ENCODE measurements around the gene MCM7.
A peak's percentile ranks its signal among the peaks of the same experiment; 100 is the strongest.

Gene MCM7

GRCh38 chr7:100093054-100093453 lies 8.1 kb downstream of the MCM7 start:
- H3K4me3 ChIP-seq (ENCODE audit: low read depth, low read length): no peak overlapping the region
- no peak for DNase-seq (ENCODE audit: low read depth)
- TF ChIP-seq, protein P1, sequence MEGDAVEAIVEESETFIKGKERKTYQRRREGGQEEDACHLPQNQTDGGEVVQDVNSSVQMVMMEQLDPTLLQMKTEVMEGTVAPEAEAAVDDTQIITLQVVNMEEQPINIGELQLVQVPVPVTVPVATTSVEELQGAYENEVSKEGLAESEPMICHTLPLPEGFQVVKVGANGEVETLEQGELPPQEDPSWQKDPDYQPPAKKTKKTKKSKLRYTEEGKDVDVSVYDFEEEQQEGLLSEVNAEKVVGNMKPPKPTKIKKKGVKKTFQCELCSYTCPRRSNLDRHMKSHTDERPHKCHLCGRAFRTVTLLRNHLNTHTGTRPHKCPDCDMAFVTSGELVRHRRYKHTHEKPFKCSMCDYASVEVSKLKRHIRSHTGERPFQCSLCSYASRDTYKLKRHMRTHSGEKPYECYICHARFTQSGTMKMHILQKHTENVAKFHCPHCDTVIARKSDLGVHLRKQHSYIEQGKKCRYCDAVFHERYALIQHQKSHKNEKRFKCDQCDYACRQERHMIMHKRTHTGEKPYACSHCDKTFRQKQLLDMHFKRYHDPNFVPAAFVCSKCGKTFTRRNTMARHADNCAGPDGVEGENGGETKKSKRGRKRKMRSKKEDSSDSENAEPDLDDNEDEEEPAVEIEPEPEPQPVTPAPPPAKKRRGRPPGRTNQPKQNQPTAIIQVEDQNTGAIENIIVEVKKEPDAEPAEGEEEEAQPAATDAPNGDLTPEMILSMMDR (conservative IDR thresholded peaks at IDR 0.05; ENCODE audit: low read depth, low read length): no peak

GRCh38 chr7:100091411-100092181 lies 9.6 kb downstream of the MCM7 start:
- H3K4me3 ChIP-seq (ENCODE audit: low read depth, low read length): no peak overlapping the region
- no peak for DNase-seq (ENCODE audit: low read depth)
- TF ChIP-seq, protein P1 (conservative IDR thresholded peaks at IDR 0.05; ENCODE audit: low read depth, low read length): peak; percentile 20

- H3K4me3 ChIP-seq (ENCODE audit: low read depth, low read length): no peak overlapping the region
- DNase-seq (ENCODE audit: low read depth): no peak
These were observed 10.4 kb downstream of the MCM7 start for GRCh38 chr7:100090527-100091410.

GRCh38 chr7:100089458-100090196 lies 11.6 kb downstream of the MCM7 start:
- TF ChIP-seq, protein P1 (conservative IDR thresholded peaks at IDR 0.05; ENCODE audit: low read depth, low read length): no peak
- DNase-seq (ENCODE audit: low read depth): no peak
- H3K4me3 ChIP-seq (ENCODE audit: low read depth, low read length): peak overlapping the region; percentile 92

More at GRCh38 chr7:100090527-100091410, 10.4 kb downstream of the MCM7 start:
- TF ChIP-seq, protein P1 (conservative IDR thresholded peaks at IDR 0.05; ENCODE audit: low read depth, low read length): no peak

GRCh38 chr7:100088621-100089457 lies 12.4 kb downstream of the MCM7 start, which contains the start of gene COPS6:
COPS6 (plus strand) TSS chr7:100088969; CDS start chr7:100088991, 22 bp downstream.
- DNase-seq (ENCODE audit: low read depth): peak; percentile 70
- H3K4me3 ChIP-seq (ENCODE audit: low read depth, low read length): peak within 1 kb of the TSS; percentile 92
- TF ChIP-seq, protein P1 (conservative IDR thresholded peaks at IDR 0.05; ENCODE audit: low read depth, low read length): no peak

- TF ChIP-seq, protein P1 (conservative IDR thresholded peaks at IDR 0.05; ENCODE audit: low read depth, low read length): no peak
- no peak for DNase-seq (ENCODE audit: low read depth)
- peak overlapping the region; percentile 92 for H3K4me3 ChIP-seq (ENCODE audit: low read depth, low read length)
These were observed 13.0 kb downstream of the MCM7 start for GRCh38 chr7:100088095-100088620.
